H9 (cell line): ENCODE data around the gene VWC2. TPM values are rescaled to one million over a fixed set of nuclear protein-coding genes. Genes with fewer than 3 reads are reported as not detected.

Source experiments
- DNase-seq: peaks from one replicate; pipeline ENCODE4 v3.0.0-alpha.2; 2017
- H2AFZ ChIP-seq: one replicate; pipeline ENCODE4 v1.6.1; 2013; ENCODE audit warnings: mild to moderate bottlenecking, low read length, control low read depth, moderate library complexity
- H2AK5ac ChIP-seq: 2 replicates; pipeline ENCODE4 v1.6.1; 2013; ENCODE audit warnings: low read length, control low read depth, mixed read lengths; ENCODE audit not compliant: insufficient read length
- H2BK120ac ChIP-seq: one replicate; pipeline ENCODE4 v1.6.1; 2013; ENCODE audit warnings: low read depth, mild to moderate bottlenecking, low read length, control low read depth, inconsistent platforms; ENCODE audit not compliant: poor library complexity, severe bottlenecking
- H2BK12ac ChIP-seq: 2 replicates; pipeline ENCODE4 v1.6.1; 2013; ENCODE audit warnings: low read length, control low read depth, mixed read lengths, low read depth; ENCODE audit not compliant: insufficient read length
- H2BK15ac ChIP-seq: 2 replicates; pipeline ENCODE4 v1.6.1; 2013; ENCODE audit warnings: low read depth, low read length, control low read depth
- H2BK20ac ChIP-seq: one replicate; pipeline ENCODE4 v1.6.1; 2013; ENCODE audit warnings: low read depth, mild to moderate bottlenecking, low read length, control low read depth, inconsistent platforms; ENCODE audit not compliant: poor library complexity, severe bottlenecking
- H2BK5ac ChIP-seq: 2 replicates; pipeline ENCODE4 v1.6.1; 2013; ENCODE audit warnings: low read length, control low read depth, mixed read lengths; ENCODE audit not compliant: insufficient read length
- H3K14ac ChIP-seq: 2 replicates; pipeline ENCODE4 v1.6.1; 2013; ENCODE audit warnings: low read length, control low read depth; ENCODE audit not compliant: insufficient read depth
- H3K18ac ChIP-seq: 2 replicates; pipeline ENCODE4 v1.6.1; 2013; ENCODE audit warnings: low read depth, mild to moderate bottlenecking, mixed read lengths, low read length, control low read depth; ENCODE audit not compliant: insufficient read length
- H3K23ac ChIP-seq: 2 replicates; pipeline ENCODE4 v1.6.1; 2013; ENCODE audit warnings: low read length, control low read depth, mixed read lengths, low read depth; ENCODE audit not compliant: insufficient read length
- H3K23me2 ChIP-seq: 2 replicates; pipeline ENCODE4 v1.6.1; 2013; ENCODE audit warnings: low read depth, mild to moderate bottlenecking, mixed read lengths, low read length, control low read depth; ENCODE audit not compliant: insufficient read length, poor library complexity, severe bottlenecking
- H3K27ac ChIP-seq: 2 replicates; pipeline ENCODE4 v1.5.1; 2013; ENCODE audit warnings: low read length, control low read depth, mixed read lengths, low read depth; ENCODE audit not compliant: insufficient read length
- H3K27me3 ChIP-seq: 2 replicates; pipeline ENCODE4 v1.6.1; 2013; ENCODE audit warnings: low read length, control low read depth, inconsistent platforms; ENCODE audit not compliant: insufficient read depth
- H3K4ac ChIP-seq: 2 replicates; pipeline ENCODE4 v1.6.1; 2013; ENCODE audit warnings: low read depth, mild to moderate bottlenecking, control low read depth, inconsistent platforms, low read length, moderate library complexity
- H3K4me1 ChIP-seq: 2 replicates; pipeline ENCODE4 v1.6.1; 2013; ENCODE audit warnings: low read length, control low read depth, inconsistent platforms; ENCODE audit not compliant: insufficient read depth
- H3K4me2 ChIP-seq: 2 replicates; pipeline ENCODE4 v1.6.1; 2013; ENCODE audit warnings: low read length, control low read depth, mixed read lengths; ENCODE audit not compliant: insufficient read length, insufficient read depth
- H3K56ac ChIP-seq: 2 replicates; pipeline ENCODE4 v1.6.1; 2013; ENCODE audit warnings: low read depth, mild to moderate bottlenecking, mixed read lengths, low read length, control low read depth; ENCODE audit not compliant: insufficient read length
- H3K79me1 ChIP-seq: 2 replicates; pipeline ENCODE4 v1.6.1; 2013; ENCODE audit warnings: low read depth, mild to moderate bottlenecking, moderate library complexity, low read length, control low read depth, inconsistent platforms; ENCODE audit not compliant: insufficient read depth, poor library complexity, severe bottlenecking
- H3K79me2 ChIP-seq: 2 replicates; pipeline ENCODE4 v1.6.1; 2013; ENCODE audit warnings: low read length, control low read depth, inconsistent platforms; ENCODE audit not compliant: insufficient read depth
- H3K9ac ChIP-seq: 2 replicates; pipeline ENCODE4 v1.6.1; 2013; ENCODE audit warnings: low read length, control low read depth, mixed read lengths; ENCODE audit not compliant: insufficient read length; ENCODE audit errors: extremely low read depth
- H3K9me3 ChIP-seq: one replicate; pipeline ENCODE4 v1.6.1; 2013; ENCODE audit warnings: low read depth, low read length, inconsistent platforms; ENCODE audit not compliant: control insufficient read depth
- H3T11ph ChIP-seq: one replicate; pipeline ENCODE4 v1.6.1; 2013; ENCODE audit warnings: mild to moderate bottlenecking, low read length, control low read depth, inconsistent platforms
- H4K20me1 ChIP-seq: one replicate; pipeline ENCODE4 v1.6.1; 2013; ENCODE audit not compliant: control insufficient read depth, insufficient read length, insufficient read depth
- H4K5ac ChIP-seq: 2 replicates; pipeline ENCODE4 v1.6.1; 2013; ENCODE audit warnings: low read depth, mild to moderate bottlenecking, mixed read lengths, low read length, control low read depth; ENCODE audit not compliant: insufficient read length
- H4K8ac ChIP-seq: replicated peaks from 2 replicates; pipeline ENCODE4 v1.6.1; 2013; ENCODE audit warnings: low read length, control low read depth, mixed read lengths, low read depth; ENCODE audit not compliant: insufficient read length
- H4K91ac ChIP-seq: 2 replicates; pipeline ENCODE4 v1.6.1; 2013; ENCODE audit warnings: low read depth, mild to moderate bottlenecking, moderate library complexity, mixed read lengths, low read length, control low read depth; ENCODE audit not compliant: insufficient read length
- H3K27ac Mint-ChIP-seq, 3 experiments: 2 replicates in 2 of 3; 3 replicates in 1 of 3; pipeline ENCODE4 v1.8.0; 2020 to 2021; ENCODE audit warnings: mixed read lengths in 3 of 3, mild to moderate bottlenecking in 1 of 3, moderate library complexity in 1 of 3
- H3K27me3 Mint-ChIP-seq: 2 replicates; pipeline ENCODE4 v1.8.0; 2021; ENCODE audit warnings: low read depth, mild to moderate bottlenecking, moderate library complexity, mixed read lengths
- H3K36me3 Mint-ChIP-seq, 3 experiments: 2 replicates in 2 of 3; 3 replicates in 1 of 3; pipeline ENCODE4 v1.8.0; 2020 to 2021; ENCODE audit warnings: low read depth in 3 of 3, mixed read lengths in 3 of 3; ENCODE audit not compliant: insufficient read depth in 1 of 3
- H3K4me1 Mint-ChIP-seq, 2 experiments: 2 replicates each; pipeline ENCODE4 v1.8.0; 2020; ENCODE audit warnings: mixed read lengths in 2 of 2
- H3K4me3 Mint-ChIP-seq, 2 experiments: 2 replicates in 1 of 2; 3 replicates in 1 of 2; pipeline ENCODE4 v1.8.0; 2020 to 2021; ENCODE audit warnings: mild to moderate bottlenecking in 2 of 2, mixed read lengths in 2 of 2, moderate library complexity in 1 of 2
- H3K9me3 Mint-ChIP-seq, 2 experiments: 2 replicates in 1 of 2; 3 replicates in 1 of 2; pipeline ENCODE4 v1.8.0; 2020; ENCODE audit warnings: mild to moderate bottlenecking in 2 of 2, mixed read lengths in 2 of 2, moderate library complexity in 1 of 2
- CTCF ChIP-seq: fragments of 200-600 bp; sonication (generic); conservative IDR thresholded peaks from 3 replicates; pipeline ENCODE4 v1.8.0; 2021; ENCODE audit warnings: antibody characterized with exemption, mild to moderate bottlenecking
- WGBS: extraction: QIAGEN DNeasy Blood & Tissue Kit; methylation state at CpG from one replicate; pipeline ENCODE4 v1.1.7; 2013; ENCODE audit warnings: missing lambda C conversion rate, low lambda C conversion rate, mixed read lengths; ENCODE audit not compliant: insufficient read length; ENCODE audit errors: extremely low coverage; 5-methylcytosine and 5-hydroxymethylcytosine counted together
- total RNA-seq: library from RNA; stranded (reverse); gene quantifications from 2 replicates; pipeline ENCODE4 v1.2.1, GENCODE V29; 2021

Gene VWC2
- total RNA-seq, 1 experiment from 2014 or later, result 0.02 TPM

GRCh38 chr7:49800031-49800430 lies 26.6 kb downstream of the VWC2 start:
- no peak overlapping the region for H3K56ac ChIP-seq
- H3K9me3 ChIP-seq, result no peaks in the 10 kb centered on the region
- H2BK12ac ChIP-seq, result no peak overlapping the region
- H3K9ac ChIP-seq, result no peak overlapping the region
- H2BK5ac ChIP-seq, result no peak overlapping the region
- H3K18ac ChIP-seq, result no peak overlapping the region
- no peak overlapping the region for H4K8ac ChIP-seq
- no peaks in the 10 kb centered on the region for H3K23me2 ChIP-seq
- no peak overlapping the region for H3K14ac ChIP-seq
- no peaks in the 10 kb centered on the region for H3K4me1 Mint-ChIP-seq
- H2BK120ac ChIP-seq, result no peak overlapping the region
- H3T11ph ChIP-seq, result no peak overlapping the region
- no peak for DNase-seq
- H2AFZ ChIP-seq, result no peak overlapping the region
- no peaks in the 10 kb centered on the region for H4K20me1 ChIP-seq
- H3K4ac ChIP-seq, result no peak overlapping the region
- H2AK5ac ChIP-seq, result no peak overlapping the region
- H2BK15ac ChIP-seq, result no peak overlapping the region
- H3K27me3 ChIP-seq, result no peaks in the 10 kb centered on the region
- H3K4me1 ChIP-seq, result no peaks in the 10 kb centered on the region
- no peaks in the 10 kb centered on the region; a peak in 2 of 7 replicates for H3K36me3 Mint-ChIP-seq
- no peak overlapping the region for H3K27ac Mint-ChIP-seq
- no peak overlapping the region for H4K91ac ChIP-seq
- no peak overlapping the region for H2BK20ac ChIP-seq
- H4K5ac ChIP-seq, result no peak overlapping the region
- no peak overlapping the region for H3K27ac ChIP-seq
- H3K23ac ChIP-seq, result no peak overlapping the region
- no peak for TF ChIP-seq CTCF
- no peaks in the 10 kb centered on the region for H3K79me1 ChIP-seq
- H3K4me3 Mint-ChIP-seq, result no peak overlapping the region
- no peaks in the 10 kb centered on the region for H3K27me3 Mint-ChIP-seq
- WGBS, result no CpG with 5 or more reads among the region's 5 CpGs
- no peak overlapping the region for H3K4me2 ChIP-seq
- H3K79me2 ChIP-seq, result no peaks in the 10 kb centered on the region
- H3K9me3 Mint-ChIP-seq, result peaks cover 0 to 2% of the 10 kb centered on the region in 2 experiments; a peak in 1 of 5 replicates
